CD4-positive, alpha-beta T cell treated with Interferon gamma for 1 hour (primary cell): Measurements from ENCODE around the gene PTPRG.

Experiments used
- DNase-seq: peaks from one replicate; pipeline ENCODE4 v3.0.0-alpha.2; 2020

The PTPRG gene

GRCh38 chr3:62220616-62221015 lies 659.2 kb downstream of the PTPRG start:
- DNase-seq, result no peak

GRCh38 chr3:62225051-62225450 lies 663.7 kb downstream of the PTPRG start:
- no peak for DNase-seq

- DNase-seq, result no peak
Observed at GRCh38 chr3:62226601-62227339, 665.4 kb downstream of the PTPRG start.

GRCh38 chr3:62228467-62228866 lies 667.1 kb downstream of the PTPRG start:
- DNase-seq, result no peak

GRCh38 chr3:62229211-62229610 lies 667.8 kb downstream of the PTPRG start:
- DNase-seq, result no peak

- no peak for DNase-seq
Observed at GRCh38 chr3:62229908-62230307, 668.5 kb downstream of the PTPRG start.

- DNase-seq, result no peak
Observed at GRCh38 chr3:62233065-62233464, 671.7 kb downstream of the PTPRG start.

GRCh38 chr3:62236016-62236415 lies 674.6 kb downstream of the PTPRG start:
- no peak for DNase-seq

- no peak for DNase-seq
Observed at GRCh38 chr3:62237286-62237948, 676.0 kb downstream of the PTPRG start.

- DNase-seq, result no peak
Observed at GRCh38 chr3:62238003-62238402, 676.6 kb downstream of the PTPRG start.

GRCh38 chr3:62238431-62238830 lies 677.1 kb downstream of the PTPRG start:
- no peak for DNase-seq

- DNase-seq, result no peak
Observed at GRCh38 chr3:62241279-62241678, 679.9 kb downstream of the PTPRG start.

- DNase-seq, result no peak
Observed at GRCh38 chr3:62242831-62243509, 681.6 kb downstream of the PTPRG start.

- DNase-seq, result no peak
Observed at GRCh38 chr3:62246094-62246493, 684.7 kb downstream of the PTPRG start.

GRCh38 chr3:62246985-62247384 lies 685.6 kb downstream of the PTPRG start:
- no peak for DNase-seq

GRCh38 chr3:62248734-62249483 lies 687.5 kb downstream of the PTPRG start:
- no peak for DNase-seq

- no peak for DNase-seq
Observed at GRCh38 chr3:62249484-62249776, 688.1 kb downstream of the PTPRG start.

- DNase-seq, result no peak
Observed at GRCh38 chr3:62249855-62250543, 688.6 kb downstream of the PTPRG start.

- DNase-seq, result no peak
Observed at GRCh38 chr3:62252438-62253157, 691.2 kb downstream of the PTPRG start.

GRCh38 chr3:62253971-62254370 lies 692.6 kb downstream of the PTPRG start:
- no peak for DNase-seq

GRCh38 chr3:62255758-62256157 lies 694.4 kb downstream of the PTPRG start:
- no peak for DNase-seq

- no peak for DNase-seq
Observed at GRCh38 chr3:62259924-62260323, 698.6 kb downstream of the PTPRG start.
